Body of pancreas (tissue), 4 donors: ENCODE data around the gene CALR3.

Experiments used
- CTCF ChIP-seq, 7 experiments: fragments of 450-650 bp in 4 of 7; fragments of 200-600 bp in 3 of 7; sonication (generic) in 3 of 7; IDR thresholded peaks; one replicate each; pipeline ENCODE4 v1.5.1; 2016 to 2019; ENCODE audit warnings: antibody characterized with exemption in 7 of 7
- POLR2A ChIP-seq, 3 donors: fragments of 450-650 bp; IDR thresholded peaks; one replicate each; pipeline ENCODE4 v1.6.1; 2016; ENCODE audit warnings: antibody characterized with exemption in 3 of 3, mild to moderate bottlenecking in 2 of 3

- TF ChIP-seq CTCF (IDR thresholded peaks at IDR 0.05) (no peak), POLR2A (IDR thresholded peaks at IDR 0.05) (no peak)
Observed at GRCh38 chr19:16519230-16519687, 23.3 kb upstream of the CALR3 start.
